OCI-LY7 (cell line): Measurements from ENCODE around the gene TRPM3. TPM values are rescaled to one million over a fixed set of nuclear protein-coding genes. Genes with fewer than 3 reads are reported as not detected.
"Not testable (repeated sequence)": the region's sequence is repeated elsewhere in the genome, so short reads cannot be mapped to it uniquely, and the experiment has no call there.

Experiments used
- BruUV-seq: library from RNA; stranded (reverse); fragments of 400-500 nt; replicated peaks from 2 replicates; lab custom pipeline; 2021; lab: Mats Ljungman, UMichigan
- CTCF ChIA-PET: fragments of 300-600 bp; sonication (Branson Sonifier 250); formaldehyde crosslinking; loops from one replicate; lab custom pipeline; 2022; ENCODE audit warnings: antibody characterized with exemption; ENCODE audit not compliant: unreplicated experiment; lab: Charles Lee
- POLR2A ChIA-PET: fragments of 300-600 bp; sonication (Branson Sonifier 250); formaldehyde crosslinking; loops from one replicate; lab custom pipeline; 2022; ENCODE audit warnings: antibody characterized with exemption; lab: Charles Lee
- DNase-seq: peaks from one replicate; pipeline ENCODE4 v3.0.0-alpha.2; 2015; ENCODE audit warnings: low spot score
- H2AFZ ChIP-seq: fragments of 200-600 bp; sonication (generic), shearing (Covaris generic); 2 replicates; pipeline ENCODE4 v1.6.1; 2014; ENCODE audit warnings: mild to moderate bottlenecking, antibody characterized with exemption, low read length, moderate library complexity
- H3K27ac ChIP-seq: fragments of 200-600 bp; sonication (generic); 2 replicates; pipeline ENCODE4 v1.5.1; 2014; ENCODE audit warnings: mixed run types, low read depth, mild to moderate bottlenecking, moderate library complexity, low read length, inconsistent platforms; ENCODE audit not compliant: poor library complexity, severe bottlenecking
- H3K36me3 ChIP-seq: fragments of 200-600 bp; sonication (generic); 2 replicates; pipeline ENCODE4 v1.6.1; 2014; ENCODE audit warnings: mild to moderate bottlenecking, antibody characterized with exemption, low read length, moderate library complexity, mixed read lengths; ENCODE audit not compliant: insufficient read depth
- H3K4me1 ChIP-seq: fragments of 200-600 bp; sonication (generic); 2 replicates; pipeline ENCODE4 v1.5.1; 2014; ENCODE audit warnings: mild to moderate bottlenecking, low read length; ENCODE audit not compliant: insufficient read depth, poor library complexity, severe bottlenecking
- H3K4me2 ChIP-seq: fragments of 200-600 bp; sonication (generic); 2 replicates; pipeline ENCODE4 v1.6.1; 2014; ENCODE audit warnings: mild to moderate bottlenecking, low read length
- H3K4me3 ChIP-seq: fragments of 200-600 bp; sonication (generic); 2 replicates; pipeline ENCODE4 v1.5.1; 2014; ENCODE audit warnings: mild to moderate bottlenecking, low read depth, low read length; ENCODE audit not compliant: poor library complexity, severe bottlenecking
- H3K79me2 ChIP-seq: fragments of 200-600 bp; sonication (generic); 2 replicates; pipeline ENCODE4 v1.6.1; 2016; ENCODE audit warnings: low read depth, mild to moderate bottlenecking, low read length, moderate library complexity, mixed read lengths; ENCODE audit not compliant: insufficient read depth
- H3K9me2 ChIP-seq: fragments of 200-600 bp; sonication (generic); 2 replicates; pipeline ENCODE4 v1.6.1; 2016; ENCODE audit warnings: mild to moderate bottlenecking, low read length, mixed read lengths; ENCODE audit not compliant: insufficient read depth
- H3K9me3 ChIP-seq: fragments of 200-600 bp; sonication (generic); 2 replicates; pipeline ENCODE4 v1.6.1; 2014; ENCODE audit warnings: mild to moderate bottlenecking, mixed run types, low read length, mixed read lengths
- H4K20me1 ChIP-seq: fragments of 200-600 bp; sonication (generic); 2 replicates; pipeline ENCODE4 v1.6.1; 2014; ENCODE audit warnings: mild to moderate bottlenecking, antibody characterized with exemption, low read length, moderate library complexity, mixed read lengths; ENCODE audit not compliant: insufficient read depth
- CTCF ChIP-seq: fragments of 200-600 bp; sonication (generic); conservative IDR thresholded peaks from 2 replicates; pipeline ENCODE4 v1.5.1; 2014; ENCODE audit warnings: mild to moderate bottlenecking, antibody characterized with exemption, low read length, moderate library complexity, mixed read lengths
- EZH2phosphoT487 ChIP-seq: fragments of 200-600 bp; sonication (generic); IDR thresholded peaks from 2 replicates; pipeline ENCODE4 v1.6.1; 2018; ENCODE audit warnings: low read depth, borderline replicate concordance, mild to moderate bottlenecking, mixed run types, antibody characterized with exemption, low read length, moderate library complexity, mixed read lengths
- intact Hi-C: fragments of 100-400 bp; cut with micrococcal nuclease; formaldehyde crosslinking; loops from one replicate; pipeline ENCODE4 v1.10.0; 2022; ENCODE audit not compliant: unreplicated experiment
- total RNA-seq, 2 experiments: library from RNA; depleted of rRNA in 1 of 2; stranded (reverse); fragments of >200 nt in 1 of 2; shearing (Covaris generic) in 1 of 2; gene quantifications; 2 replicates each; pipeline ENCODE4 v1.2.3, GENCODE V29; 2014 to 2022

TRPM3 gene
- total RNA-seq, 2 experiments from 2014 or later: not detected

DNA sequence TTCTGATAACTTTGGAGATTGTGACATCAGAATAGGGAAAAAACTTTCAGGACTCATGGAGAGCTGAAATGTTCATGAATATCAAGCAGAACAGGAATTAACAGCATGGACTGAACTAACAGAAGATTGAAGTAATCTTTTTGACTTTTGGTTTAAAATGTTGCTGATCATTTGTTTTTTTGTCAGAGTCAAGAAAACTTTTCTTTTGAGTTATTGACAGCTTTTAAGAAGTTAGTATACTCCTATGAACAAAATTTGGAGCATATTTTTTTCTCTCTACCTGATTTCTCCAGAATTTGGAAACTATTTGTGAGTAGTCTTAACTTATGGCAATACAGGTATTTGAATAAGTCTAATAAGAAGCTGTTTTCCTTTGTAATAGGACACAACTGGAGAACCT, 462.7 kb downstream of the TRPM3 start:
- ChIA-PET CTCF (no interaction called here), POLR2A (no interaction called here)
- Histone ChIP-seq H3K27ac (no peak overlapping the region), H3K9me2 (no peaks in the 10 kb centered on the region), H2AFZ (no peak overlapping the region), H3K9me3 (peaks cover 8% of the 10 kb centered on the region; the same call in 1 of the 2 replicates), H3K4me2 (no peak overlapping the region), H3K4me3 (no peak overlapping the region), H3K36me3 (no peaks in the 10 kb centered on the region), H4K20me1 (no peaks in the 10 kb centered on the region), H3K4me1 (no peaks in the 10 kb centered on the region), H3K79me2 (no peaks in the 10 kb centered on the region)
- no peak for DNase-seq
- intact Hi-C loops: no loop called here
- no TSS peak for BruUV-seq
- TF ChIP-seq EZH2phosphoT487 (no peak), CTCF (no peak)

DNA sequence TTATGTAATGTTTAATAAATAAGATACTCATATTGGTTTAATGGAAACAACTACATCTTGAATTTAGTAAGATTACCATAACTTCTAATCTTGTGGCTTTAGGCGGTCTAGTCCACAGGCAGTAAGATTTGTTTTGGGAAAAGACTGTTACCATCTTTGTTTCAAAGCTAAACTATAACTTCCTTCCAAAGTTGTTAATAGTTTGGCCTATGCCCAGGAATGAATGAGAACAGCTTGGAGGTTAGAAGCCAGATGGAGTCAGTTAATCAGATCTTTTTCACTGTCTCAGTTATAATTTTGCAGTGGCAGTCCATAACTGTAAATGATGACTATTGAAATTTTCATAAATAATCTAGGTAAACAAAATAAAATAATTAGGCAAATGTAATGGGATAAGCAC, 465.1 kb downstream of the TRPM3 start:
- TF ChIP-seq CTCF (no peak), EZH2phosphoT487 (no peak)
- H3K4me1 ChIP-seq: no peaks in the 10 kb centered on the region
- POLR2A ChIA-PET: interaction anchor here (0.6 kb wide), 1 partner anchor 1021 kb away, joined by 3 read pairs; no protein-coding TSS in a partner anchor
- CTCF ChIA-PET: no interaction called here
- intact Hi-C loops: no loop called here
- no peak overlapping the region for H2AFZ ChIP-seq
- no peak for DNase-seq
- no peaks in the 10 kb centered on the region for H3K79me2 ChIP-seq
- H3K4me3 ChIP-seq: no peak overlapping the region
- no peak overlapping the region for H3K4me2 ChIP-seq
- no peaks in the 10 kb centered on the region for H3K36me3 ChIP-seq
- H4K20me1 ChIP-seq: no peaks in the 10 kb centered on the region
- no peaks in the 10 kb centered on the region for H3K9me2 ChIP-seq
- BruUV-seq: no TSS peak
- H3K27ac ChIP-seq: no peak overlapping the region
- H3K9me3 ChIP-seq: peaks cover 8% of the 10 kb centered on the region; the same call in 1 of the 2 replicates

GRCh38 chr9:70654144-70654543, 467.3 kb downstream of the TRPM3 start:
- no peak for DNase-seq
- no TSS peak for BruUV-seq
- no peak for TF ChIP-seq CTCF
- TF ChIP-seq EZH2phosphoT487: no peak
- H3K79me2 ChIP-seq: no peaks in the 10 kb centered on the region
- intact Hi-C loops: no loop called here
- H3K4me3 ChIP-seq: no peak overlapping the region
- no peaks in the 10 kb centered on the region for H3K36me3 ChIP-seq
- H3K4me1 ChIP-seq: no peaks in the 10 kb centered on the region
- H3K9me2 ChIP-seq: no peaks in the 10 kb centered on the region
- ChIA-PET CTCF (no interaction called here), POLR2A (no interaction called here)
- H2AFZ ChIP-seq: no peak overlapping the region
- peaks cover 7% of the 10 kb centered on the region; the same call in 1 of the 2 replicates for H3K9me3 ChIP-seq
- no peak overlapping the region for H3K4me2 ChIP-seq
- no peaks in the 10 kb centered on the region for H4K20me1 ChIP-seq
- H3K27ac ChIP-seq: no peak overlapping the region

GRCh38 chr9:70644627-70645026, 476.8 kb downstream of the TRPM3 start:
- H3K4me1 ChIP-seq, intact Hi-C loops, CTCF ChIA-PET, H3K4me3 ChIP-seq, H3K36me3 ChIP-seq, H3K9me2 ChIP-seq, BruUV-seq, H3K4me2 ChIP-seq, DNase-seq, H2AFZ ChIP-seq, H3K79me2 ChIP-seq, H3K27ac ChIP-seq, H4K20me1 ChIP-seq, H3K9me3 ChIP-seq: not testable (repeated sequence)
- POLR2A ChIA-PET: interaction anchor here (0.6 kb wide), 1 partner anchor 11 kb away, joined by 3 read pairs; no protein-coding TSS in a partner anchor
